Midbrain (tissue), 1 donor: Measurements from ENCODE around the gene CNGB1.
A peak's percentile ranks its signal among the peaks of the same experiment; 100 is the strongest.
"Not testable (repeated sequence)": the region's sequence is repeated elsewhere in the genome, so short reads cannot be mapped to it uniquely, and the experiment has no call there.

Source experiments
- DNase-seq: peaks from one replicate; lab custom pipeline; 2025; lab: John Stamatoyannopoulos, UW

CNGB1 gene

GRCh38 chr16:57886427-57886826 is 84.5 kb downstream of the CNGB1 start:
- no peak for DNase-seq

DNA sequence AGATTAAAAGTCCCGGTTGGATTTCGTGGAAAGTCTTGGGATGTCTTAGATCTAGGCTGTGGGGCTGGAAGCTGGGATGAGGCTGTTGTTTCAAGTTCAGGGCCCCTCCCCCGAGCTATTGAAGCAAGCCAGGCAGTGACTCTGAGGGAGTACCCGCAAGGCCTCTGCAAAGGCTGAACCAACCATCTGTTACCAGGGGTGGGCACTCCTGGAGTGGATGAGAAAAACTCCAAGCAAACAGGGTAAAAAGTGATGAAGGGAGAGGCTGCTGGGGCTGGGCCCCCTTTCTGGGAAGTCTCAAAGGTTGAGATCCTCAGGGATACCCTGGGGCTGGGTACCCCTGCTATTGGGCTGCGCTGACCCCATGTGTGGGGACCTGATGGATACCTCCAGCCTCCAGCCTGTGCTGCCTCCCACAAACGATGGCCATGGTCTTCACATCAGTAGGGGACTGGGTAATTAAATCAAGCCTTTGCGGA is 86.2 kb downstream of the CNGB1 start:
- no peak for DNase-seq

GRCh38 chr16:57883953-57884654 is 86.8 kb downstream of the CNGB1 start:
- no peak for DNase-seq

DNA sequence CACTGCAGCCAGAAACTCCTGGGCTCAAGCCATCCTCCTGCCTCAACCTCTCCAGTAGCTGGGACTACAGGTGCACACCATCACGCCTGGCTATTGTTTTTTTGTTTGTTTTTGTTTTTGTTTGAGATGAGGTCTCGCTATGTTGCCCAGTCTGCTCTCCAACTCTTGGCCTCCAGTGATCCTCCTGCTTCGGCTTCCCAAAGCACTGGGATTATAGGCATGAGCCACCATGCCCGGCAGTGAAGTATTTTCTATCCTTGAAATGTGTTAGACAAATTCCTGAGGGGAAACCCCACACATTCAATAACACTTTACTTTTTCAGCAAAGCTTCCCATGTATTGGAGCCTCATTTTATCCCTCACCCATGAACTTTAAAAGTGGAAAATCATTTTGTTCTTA is 87.4 kb downstream of the CNGB1 start:
- DNase-seq, result no peak

DNA sequence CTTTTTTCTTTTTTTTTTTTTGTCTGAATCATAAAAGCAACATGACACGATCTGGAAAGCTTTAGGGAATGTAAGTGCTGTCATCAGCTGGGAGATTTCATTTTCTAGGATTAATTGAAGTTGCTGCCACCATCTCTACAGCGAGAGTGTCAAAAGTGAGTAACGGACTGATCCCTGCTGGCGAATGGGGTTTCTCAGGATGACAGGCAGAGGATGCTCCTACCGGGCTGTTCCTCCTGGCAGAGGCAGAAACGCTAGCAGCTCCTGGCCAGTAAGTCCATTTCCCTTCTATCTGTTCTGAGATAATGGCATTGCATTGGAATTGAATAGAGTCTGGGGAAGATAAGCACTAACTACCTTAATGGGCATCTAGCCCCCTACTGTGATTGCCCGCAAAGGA is 88.1 kb downstream of the CNGB1 start:
- DNase-seq, result no peak

- DNase-seq, result no peak
Observed at GRCh38 chr16:57882206-57882605, 88.7 kb downstream of the CNGB1 start.

- no peak for DNase-seq
Observed at GRCh38 chr16:57878586-57878985, 92.3 kb downstream of the CNGB1 start.

DNA sequence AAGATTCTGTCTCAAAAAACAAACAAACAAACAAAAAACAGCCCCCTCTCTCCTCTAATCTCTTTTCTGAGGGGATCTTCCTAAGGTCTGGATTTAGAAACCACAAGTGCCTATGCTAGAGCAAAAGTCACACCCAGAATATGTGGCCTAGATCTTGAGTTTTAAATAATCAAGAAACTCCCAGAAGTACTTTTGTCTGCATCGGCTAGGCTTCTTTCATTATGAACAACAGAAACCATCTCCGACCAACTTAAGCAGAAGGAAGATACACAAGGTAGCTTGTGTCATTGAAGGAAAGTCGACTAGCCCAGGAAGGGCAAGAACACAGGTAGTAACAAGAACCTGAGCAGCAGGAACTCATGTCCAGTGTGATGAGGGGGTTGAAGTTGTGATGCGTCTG is 94.7 kb downstream of the CNGB1 start:
- no peak for DNase-seq

- no peak for DNase-seq
Observed at GRCh38 chr16:57875347-57875746, 95.6 kb downstream of the CNGB1 start.

DNA sequence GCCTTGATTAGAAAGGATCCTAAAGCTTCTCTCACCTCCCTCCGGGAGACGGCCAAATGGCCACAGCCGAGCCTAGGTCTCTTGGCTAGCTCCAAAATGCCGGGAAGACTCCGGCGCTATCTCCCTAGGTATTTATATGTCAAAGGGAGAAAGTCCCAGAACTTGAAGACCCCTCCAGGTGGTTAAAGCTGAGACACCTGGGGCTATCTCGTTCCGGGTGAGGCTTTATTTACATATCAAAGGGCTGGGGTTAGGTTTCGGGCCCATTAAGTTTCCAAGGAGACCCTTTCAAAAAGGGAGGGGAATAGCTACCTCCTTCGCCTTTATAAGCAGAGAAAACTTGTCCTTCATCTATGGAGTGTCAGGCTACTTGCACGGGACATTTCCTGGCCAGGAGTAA is 97.7 kb downstream of the CNGB1 start:
- DNase-seq, result no peak

DNA sequence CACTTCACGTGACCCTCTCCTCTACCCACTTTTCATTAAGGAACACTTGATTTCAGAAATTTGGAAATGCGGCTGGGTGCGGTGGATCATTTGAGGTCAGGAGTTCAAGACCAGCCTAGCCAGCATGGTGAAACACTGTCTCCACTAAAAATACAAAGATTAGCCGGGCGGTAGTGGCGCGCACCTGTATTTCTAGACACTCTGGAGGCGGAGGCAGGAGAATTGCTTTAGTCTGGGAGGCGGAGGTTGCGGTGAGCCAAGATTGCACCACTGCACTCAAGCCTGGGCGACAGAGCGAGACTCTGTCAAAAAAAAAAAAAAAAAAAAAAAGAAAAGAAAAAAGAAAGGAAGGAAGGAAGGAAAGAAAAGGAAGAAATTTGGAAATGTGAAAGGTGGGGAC is 98.2 kb downstream of the CNGB1 start:
- DNase-seq, result not testable (repeated sequence)

GRCh38 chr16:57871456-57871855 is 99.5 kb downstream of the CNGB1 start:
- DNase-seq, result no peak

DNA sequence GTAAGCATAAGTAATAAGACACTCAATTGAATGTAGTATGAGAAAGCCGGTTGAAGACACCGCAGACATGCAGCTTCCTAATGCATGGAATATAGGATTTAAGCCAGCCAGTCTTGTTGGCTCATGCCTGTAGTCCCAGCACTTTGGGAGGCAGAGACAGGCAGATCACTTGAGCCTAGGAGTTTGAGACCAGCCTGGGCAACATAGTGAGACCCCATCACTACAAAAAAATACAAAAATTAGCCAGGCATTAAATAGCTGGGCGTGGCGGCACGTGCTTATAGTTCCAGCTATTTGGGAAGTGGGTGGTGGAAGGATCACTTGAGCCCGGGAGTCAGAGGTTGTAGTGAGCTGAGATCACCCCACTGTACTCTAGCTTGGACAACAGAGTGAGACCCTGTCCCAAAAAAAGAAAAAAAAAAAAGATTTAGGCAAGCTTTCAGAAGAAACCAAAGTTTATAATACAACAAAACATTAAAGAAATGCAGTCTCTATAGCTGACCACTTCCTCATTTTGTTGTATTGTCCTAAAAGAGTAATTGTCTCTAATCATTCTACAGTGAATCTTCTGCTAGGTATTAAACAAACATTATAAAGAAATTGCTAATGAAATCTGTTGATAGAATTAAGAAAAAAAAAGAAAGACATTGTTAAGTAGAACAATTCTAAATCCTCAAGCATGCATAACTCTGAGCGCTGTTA is 100.0 kb downstream of the CNGB1 start:
- no peak for DNase-seq

DNA sequence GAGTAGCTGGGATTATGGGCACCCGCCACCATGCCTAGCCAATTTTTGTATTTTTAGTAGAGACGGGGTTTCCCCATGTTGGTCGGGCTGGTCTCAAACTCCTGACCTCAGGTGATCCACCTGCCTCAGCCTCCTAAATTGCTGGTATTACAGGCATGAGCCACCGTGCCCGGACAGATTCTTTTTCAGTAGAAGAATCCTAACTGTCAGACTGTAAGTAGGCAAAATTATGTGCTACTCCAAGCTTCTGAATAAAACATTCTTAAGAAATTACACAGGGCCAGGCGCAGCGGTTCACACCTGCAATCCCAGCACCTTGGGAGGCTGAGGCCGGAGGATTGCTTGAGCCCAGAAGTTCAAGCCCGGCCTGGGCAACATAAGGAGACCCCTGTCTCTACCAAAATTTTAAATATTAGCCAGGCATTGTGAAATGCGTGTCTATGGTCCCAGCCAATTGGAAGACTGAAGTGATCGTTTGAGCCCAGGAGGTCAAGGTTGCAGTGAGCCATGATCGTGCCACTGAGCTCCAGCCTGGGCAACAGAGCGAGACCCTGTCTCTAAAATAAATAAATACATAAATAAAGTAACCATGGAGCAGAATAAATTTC is 101.9 kb downstream of the CNGB1 start:
- no peak for DNase-seq

- no peak for DNase-seq
Observed at GRCh38 chr16:57867000-57867561, 103.8 kb downstream of the CNGB1 start.

DNA sequence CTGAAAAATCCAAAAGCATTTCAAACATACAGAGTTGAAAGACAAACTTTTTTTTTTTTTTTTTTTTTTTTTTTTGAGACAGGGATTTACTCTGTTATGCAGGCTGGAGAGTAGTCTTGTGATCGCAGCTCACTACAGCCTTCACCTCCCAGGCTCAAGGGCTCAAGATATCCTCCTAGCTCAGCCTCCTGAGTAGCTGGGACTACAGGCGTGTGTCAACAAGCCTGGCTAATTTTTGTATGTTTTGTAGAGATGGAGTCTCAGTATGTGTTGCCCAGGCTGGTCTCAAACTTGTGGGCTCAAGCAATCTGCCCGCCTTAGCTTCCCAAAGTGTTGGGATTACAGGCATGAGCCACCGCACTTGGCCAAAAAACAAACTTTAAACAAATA is 104.4 kb downstream of the CNGB1 start:
- no peak for DNase-seq

- no peak for DNase-seq
Observed at GRCh38 chr16:57865746-57866528, 105.0 kb downstream of the CNGB1 start.

GRCh38 chr16:57863434-57864160 is 107.3 kb downstream of the CNGB1 start:
- peak; percentile 82 for DNase-seq

- DNase-seq, result no peak
Observed at GRCh38 chr16:57862698-57863433, 108.1 kb downstream of the CNGB1 start.

- no peak for DNase-seq
Observed at GRCh38 chr16:57859331-57859730, 111.6 kb downstream of the CNGB1 start.

GRCh38 chr16:57858635-57859034 is 112.3 kb downstream of the CNGB1 start:
- no peak for DNase-seq
